ENCODE measurements around the gene AGRP.
"Not testable (repeated sequence)": the region's sequence is repeated elsewhere in the genome, so short reads cannot be mapped to it uniquely, and the experiment has no call there.

AGRP gene

GRCh38 chr16:67517155-67517445 lies 33.8 kb upstream of the AGRP start:
- H3K4me3 ChIP-seq (ENCODE audit: low read depth, low read length): no peak overlapping the region
- no peak for DNase-seq (ENCODE audit: low read depth)
- TF ChIP-seq CTCF (conservative IDR thresholded peaks at IDR 0.05; ENCODE audit: low read depth, low read length): no peak

GRCh38 chr16:67516296-67517154 lies 33.2 kb upstream of the AGRP start:
- DNase-seq (ENCODE audit: low read depth): peak; percentile 24
- no peak for TF ChIP-seq CTCF (conservative IDR thresholded peaks at IDR 0.05; ENCODE audit: low read depth, low read length)
- no peak overlapping the region for H3K4me3 ChIP-seq (ENCODE audit: low read depth, low read length)

GRCh38 chr16:67514382-67514828 lies 31.1 kb upstream of the AGRP start:
- peak; percentile 93 for DNase-seq (ENCODE audit: low read depth)
- H3K4me3 ChIP-seq (ENCODE audit: low read depth, low read length): no peak overlapping the region
- TF ChIP-seq CTCF (conservative IDR thresholded peaks at IDR 0.05; ENCODE audit: low read depth, low read length): peak; percentile 82

GRCh38 chr16:67513892-67514291 lies 30.5 kb upstream of the AGRP start:
- DNase-seq (ENCODE audit: low read depth); H3K4me3 ChIP-seq (ENCODE audit: low read depth, low read length): not testable (repeated sequence)

GRCh38 chr16:67509016-67509415 lies 25.7 kb upstream of the AGRP start:
- TF ChIP-seq CTCF (conservative IDR thresholded peaks at IDR 0.05; ENCODE audit: low read depth, low read length): no peak
- DNase-seq (ENCODE audit: low read depth): no peak
- no peak overlapping the region for H3K4me3 ChIP-seq (ENCODE audit: low read depth, low read length)

- DNase-seq (ENCODE audit: low read depth): no peak
- H3K4me3 ChIP-seq (ENCODE audit: low read depth, low read length): no peak overlapping the region
- TF ChIP-seq CTCF (conservative IDR thresholded peaks at IDR 0.05; ENCODE audit: low read depth, low read length): no peak
Measured at GRCh38 chr16:67506468-67506867, 23.1 kb upstream of the AGRP start.

GRCh38 chr16:67504031-67505021 lies 21.0 kb upstream of the AGRP start:
- DNase-seq (ENCODE audit: low read depth): no peak
- H3K4me3 ChIP-seq (ENCODE audit: low read depth, low read length): no peak overlapping the region
- TF ChIP-seq CTCF (conservative IDR thresholded peaks at IDR 0.05; ENCODE audit: low read depth, low read length): no peak
